ENCODE data around the gene CD6.

CD6 gene

DNA sequence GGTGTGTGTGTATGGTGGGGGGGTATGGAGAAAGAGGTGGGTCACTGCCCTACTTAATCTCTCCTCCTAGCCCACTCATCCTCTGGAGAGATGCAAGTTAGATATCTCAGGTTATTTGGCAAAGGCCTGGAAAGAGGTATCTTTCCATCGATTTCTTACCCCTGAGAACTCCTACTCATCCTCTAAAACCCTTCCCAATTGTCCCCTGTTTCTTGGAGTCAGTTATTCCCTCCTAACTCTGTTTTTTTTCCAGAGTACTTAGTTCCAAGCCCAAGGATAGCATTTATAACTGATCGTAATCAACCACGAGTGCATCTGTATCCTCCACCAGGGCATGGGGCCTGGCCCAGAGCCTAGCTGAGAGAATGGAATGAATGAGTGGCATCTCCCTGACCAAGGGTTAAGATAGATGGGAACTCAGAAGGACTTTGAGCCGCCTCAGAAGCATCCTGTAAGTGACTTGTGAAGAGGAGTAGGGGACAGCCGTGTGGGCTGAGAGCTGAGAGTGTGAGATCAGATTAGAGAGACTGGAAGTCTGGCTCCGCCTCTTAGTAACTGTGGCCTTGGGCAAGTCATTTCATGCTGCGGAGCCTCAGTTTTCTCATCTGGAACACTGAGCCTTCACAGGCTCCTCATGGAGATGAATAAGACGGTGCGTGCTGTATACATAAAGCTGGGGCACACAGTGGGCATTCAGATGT is 16.2 kb downstream of the CD6 start:
- no peak for DNase-seq

DNA sequence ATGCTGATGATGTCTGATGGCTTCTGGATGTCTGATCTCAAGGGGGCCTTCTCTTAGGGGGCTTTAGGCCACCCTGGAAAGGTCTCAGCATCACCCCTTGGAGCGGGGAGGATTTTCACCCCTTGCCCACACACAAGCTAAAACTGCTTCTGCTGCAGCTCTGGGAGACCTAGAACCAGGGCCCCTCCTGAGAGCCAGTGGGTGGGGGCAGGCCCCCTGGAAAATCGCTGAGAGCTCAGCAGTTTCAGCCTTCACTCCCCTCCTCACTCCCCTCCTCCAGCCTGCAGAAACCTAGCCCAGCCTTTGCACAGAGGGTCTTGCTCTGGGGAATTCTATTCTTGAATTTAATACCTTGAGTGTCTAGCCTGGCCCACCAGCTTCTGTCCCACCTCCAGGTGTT is 17.2 kb downstream of the CD6 start:
- DNase-seq = no peak

- no peak for DNase-seq
These were observed 17.7 kb downstream of the CD6 start for GRCh38 chr11:60989093-60989650.

- no peak for DNase-seq
These were observed 20.0 kb downstream of the CD6 start for GRCh38 chr11:60991457-60991856.

GRCh38 chr11:60992842-60993409 is 21.4 kb downstream of the CD6 start:
- DNase-seq = peak; percentile 12

DNA sequence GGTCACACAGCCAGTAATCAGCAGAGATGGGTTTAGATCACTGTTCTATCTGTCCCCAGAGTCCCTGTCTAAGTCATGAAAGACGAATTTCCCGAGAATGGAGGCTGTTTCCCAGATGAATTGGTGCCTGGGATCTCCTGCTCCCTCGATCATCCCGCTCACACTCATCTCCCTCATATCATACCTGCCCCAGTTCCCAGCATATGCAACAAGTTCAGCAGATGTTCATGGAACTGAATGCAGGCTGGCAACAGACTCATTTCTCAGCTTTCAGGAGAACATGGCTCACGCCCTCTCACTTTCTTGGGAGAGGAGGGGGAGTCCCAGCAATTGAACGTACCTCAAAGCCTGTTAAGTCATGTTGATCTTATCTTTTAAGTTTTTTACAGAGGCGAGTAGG is 22.1 kb downstream of the CD6 start:
- no peak for DNase-seq

DNA sequence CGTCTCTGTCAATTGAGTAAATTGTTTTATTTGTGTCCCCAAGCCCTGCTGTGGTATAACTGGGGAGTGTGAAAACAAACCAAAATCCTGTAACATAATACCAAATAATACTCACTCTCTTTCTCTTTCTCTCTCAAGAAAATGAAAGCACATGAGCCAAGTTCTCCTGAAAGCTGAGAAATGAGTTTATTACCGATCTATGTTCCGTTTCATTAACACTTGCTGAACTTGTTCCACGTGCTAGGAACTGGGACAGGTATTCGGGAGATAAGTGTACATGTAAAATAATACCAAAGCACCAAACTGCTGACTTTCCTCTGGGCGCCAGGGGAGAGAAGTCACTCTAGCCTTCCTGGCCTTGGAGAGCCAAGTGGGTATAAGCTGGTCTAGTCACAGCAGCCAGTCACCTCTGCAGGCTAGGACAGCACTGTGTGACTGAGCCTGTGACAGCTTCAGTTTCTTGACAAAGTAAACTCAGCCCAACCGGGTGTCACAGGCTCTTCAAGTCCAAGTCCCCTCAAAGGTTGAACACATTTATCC is 23.1 kb downstream of the CD6 start:
- no peak for DNase-seq

GRCh38 chr11:60995798-60996197 is 24.3 kb downstream of the CD6 start:
- no peak for DNase-seq

- DNase-seq = no peak
These were observed 25.1 kb downstream of the CD6 start for GRCh38 chr11:60996381-60997138.

DNA sequence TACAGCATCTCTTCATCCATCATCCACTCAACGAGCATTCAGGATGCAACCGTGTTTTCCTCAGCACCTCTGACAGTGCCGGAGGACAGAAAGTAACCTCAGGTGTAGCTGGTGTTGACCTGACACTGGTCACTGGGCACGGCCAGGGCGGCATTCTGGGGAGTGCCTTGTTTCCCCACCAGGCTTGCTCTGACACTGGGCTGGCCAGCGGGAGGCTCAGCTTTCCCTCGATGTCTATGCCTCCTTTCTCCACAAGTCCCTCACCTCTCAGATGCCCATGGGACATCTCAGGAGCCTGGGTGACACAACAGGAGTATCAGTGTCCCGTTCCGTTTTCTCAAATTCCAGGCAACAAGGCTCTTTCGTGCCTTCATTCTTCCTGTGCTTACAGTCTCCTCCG is 28.9 kb downstream of the CD6 start:
- no peak for DNase-seq

DNA sequence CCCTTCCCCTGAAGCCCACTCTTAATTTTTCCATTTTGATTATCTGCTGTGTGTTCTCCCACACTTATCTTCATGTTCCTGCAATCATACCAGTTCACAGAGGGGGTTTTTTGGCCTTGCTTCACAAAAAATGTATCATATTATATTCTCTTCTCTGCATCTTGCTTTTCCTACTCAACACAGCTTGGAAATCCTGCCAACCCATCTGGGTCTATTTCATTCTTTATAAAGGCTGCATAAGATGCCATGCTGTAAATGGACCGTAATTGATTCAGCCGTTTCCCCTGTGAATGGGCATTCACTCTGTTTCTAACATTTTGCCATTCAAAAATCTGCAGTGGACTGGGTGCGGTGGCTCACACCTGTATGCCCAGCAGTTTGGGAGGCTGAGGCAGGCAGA is 30.5 kb downstream of the CD6 start:
- no peak for DNase-seq

- DNase-seq = no peak
These were observed 31.1 kb downstream of the CD6 start for GRCh38 chr11:61002598-61002997.

DNA sequence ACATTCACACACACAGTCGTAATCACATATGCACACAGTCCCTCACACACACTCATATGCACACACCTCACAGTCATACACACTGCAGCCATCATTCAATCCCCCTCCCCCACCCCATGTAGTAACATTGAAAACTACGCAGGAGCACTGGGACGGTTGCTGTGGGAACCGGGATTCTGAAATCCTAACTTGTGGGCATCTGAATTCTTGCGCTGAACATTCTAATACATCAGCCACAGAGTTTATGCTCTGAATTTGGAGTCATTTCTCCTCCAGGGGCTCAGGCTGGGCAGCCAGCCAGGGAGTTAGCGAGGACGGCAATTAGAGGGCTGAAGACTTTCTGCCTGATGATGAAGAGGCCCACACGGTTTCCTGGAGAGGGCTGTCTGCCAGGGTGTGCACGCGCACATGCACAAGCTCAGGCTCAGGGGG is 32.7 kb downstream of the CD6 start:
- DNase-seq = no peak

GRCh38 chr11:61004761-61005181 is 33.3 kb downstream of the CD6 start:
- no peak for DNase-seq

- no peak for DNase-seq
These were observed 36.0 kb downstream of the CD6 start for GRCh38 chr11:61007383-61007955.

DNA sequence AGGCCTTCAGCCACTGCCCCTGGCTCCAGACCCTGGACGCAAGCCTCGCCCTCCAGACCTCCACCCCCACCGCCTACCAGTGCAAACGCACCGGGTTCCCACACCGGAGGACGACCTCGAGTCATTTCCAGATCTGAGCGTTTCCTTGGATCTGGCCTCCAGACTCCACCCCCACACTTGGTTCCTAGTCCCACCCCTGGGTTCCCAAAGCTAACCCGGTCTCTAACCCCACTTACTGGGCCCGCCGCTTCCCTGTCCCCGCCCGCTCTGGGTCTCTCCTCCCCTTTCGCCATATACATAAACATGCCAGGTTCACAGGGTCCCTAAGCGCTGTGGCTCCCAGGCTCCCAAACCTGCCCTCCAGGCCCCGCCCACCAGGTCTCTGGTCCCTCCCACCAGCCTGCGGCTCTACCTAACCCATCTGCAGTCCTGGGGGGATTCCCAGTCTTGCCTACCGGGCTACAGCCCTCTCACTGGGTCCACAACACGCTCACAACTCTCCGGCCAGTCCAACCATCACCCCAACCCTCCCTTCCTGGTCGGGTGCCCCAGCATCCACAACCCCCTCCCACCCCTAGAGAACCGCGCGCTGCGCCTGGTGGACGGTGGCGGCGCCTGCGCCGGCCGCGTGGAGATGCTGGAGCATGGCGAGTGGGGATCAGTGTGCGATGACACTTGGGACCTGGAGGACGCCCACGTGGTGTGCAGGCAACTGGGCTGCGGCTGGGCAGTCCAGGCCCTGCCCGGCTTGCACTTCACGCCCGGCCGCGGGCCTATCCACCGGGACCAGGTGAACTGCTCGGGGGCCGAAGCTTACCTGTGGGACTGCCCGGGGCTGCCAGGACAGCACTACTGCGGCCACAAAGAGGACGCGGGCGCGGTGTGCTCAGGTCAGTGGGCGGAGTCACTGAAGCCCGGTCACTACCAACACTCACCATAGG is 36.7 kb downstream of the CD6 start:
- DNase-seq = no peak

DNA sequence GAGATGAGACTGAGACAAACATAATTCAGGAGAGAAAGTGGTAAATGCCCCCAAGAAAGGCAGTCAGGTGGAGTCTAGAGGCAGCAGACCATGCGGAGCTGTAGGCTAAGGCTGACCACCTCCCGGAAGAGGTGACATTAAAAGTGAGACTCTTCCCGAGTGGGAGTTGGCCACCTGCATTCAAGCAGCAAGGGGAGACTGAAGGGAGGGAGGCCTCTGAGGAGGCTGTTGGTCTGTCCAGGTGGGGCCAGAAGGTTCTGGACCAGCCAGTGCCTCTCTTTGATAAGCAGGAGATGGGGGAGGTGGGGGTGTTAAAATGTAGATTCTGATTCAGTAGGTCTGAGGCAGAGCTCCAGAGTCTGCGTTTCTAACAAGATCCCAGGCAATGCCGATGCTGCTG is 37.5 kb downstream of the CD6 start:
- DNase-seq = no peak

DNA sequence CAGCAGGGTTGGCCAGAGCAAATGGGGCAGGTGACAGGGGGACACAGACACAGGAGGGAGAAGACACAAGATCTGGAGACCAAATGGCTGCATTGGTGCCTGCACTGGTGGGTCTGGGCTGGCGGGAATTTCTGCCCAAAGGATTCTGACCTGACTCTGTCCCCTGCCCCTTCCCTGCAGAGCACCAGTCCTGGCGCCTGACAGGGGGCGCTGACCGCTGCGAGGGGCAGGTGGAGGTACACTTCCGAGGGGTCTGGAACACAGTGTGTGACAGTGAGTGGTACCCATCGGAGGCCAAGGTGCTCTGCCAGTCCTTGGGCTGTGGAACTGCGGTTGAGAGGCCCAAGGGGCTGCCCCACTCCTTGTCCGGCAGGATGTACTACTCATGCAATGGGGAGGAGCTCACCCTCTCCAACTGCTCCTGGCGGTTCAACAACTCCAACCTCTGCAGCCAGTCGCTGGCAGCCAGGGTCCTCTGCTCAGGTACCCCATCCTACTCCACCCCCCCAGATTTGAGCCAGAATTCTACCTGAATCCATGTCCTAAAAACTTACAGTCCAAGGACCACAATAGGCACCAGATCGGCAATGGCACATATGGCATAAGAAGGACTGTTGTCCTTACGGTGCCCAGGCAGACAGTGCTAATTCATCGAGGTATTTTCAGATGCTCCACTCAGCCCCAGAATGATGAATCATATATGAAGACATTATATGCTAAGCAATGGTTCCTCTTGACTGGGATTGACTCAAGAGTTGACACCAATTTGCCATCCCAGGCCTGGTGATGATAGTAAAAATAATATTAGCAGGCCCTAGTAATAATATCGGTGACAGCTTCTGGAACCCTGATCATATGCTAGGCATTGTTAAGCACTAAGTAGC is 38.2 kb downstream of the CD6 start:
- DNase-seq = no peak

- DNase-seq = peak; percentile 95
These were observed 39.2 kb downstream of the CD6 start for GRCh38 chr11:61010466-61011228.

DNA sequence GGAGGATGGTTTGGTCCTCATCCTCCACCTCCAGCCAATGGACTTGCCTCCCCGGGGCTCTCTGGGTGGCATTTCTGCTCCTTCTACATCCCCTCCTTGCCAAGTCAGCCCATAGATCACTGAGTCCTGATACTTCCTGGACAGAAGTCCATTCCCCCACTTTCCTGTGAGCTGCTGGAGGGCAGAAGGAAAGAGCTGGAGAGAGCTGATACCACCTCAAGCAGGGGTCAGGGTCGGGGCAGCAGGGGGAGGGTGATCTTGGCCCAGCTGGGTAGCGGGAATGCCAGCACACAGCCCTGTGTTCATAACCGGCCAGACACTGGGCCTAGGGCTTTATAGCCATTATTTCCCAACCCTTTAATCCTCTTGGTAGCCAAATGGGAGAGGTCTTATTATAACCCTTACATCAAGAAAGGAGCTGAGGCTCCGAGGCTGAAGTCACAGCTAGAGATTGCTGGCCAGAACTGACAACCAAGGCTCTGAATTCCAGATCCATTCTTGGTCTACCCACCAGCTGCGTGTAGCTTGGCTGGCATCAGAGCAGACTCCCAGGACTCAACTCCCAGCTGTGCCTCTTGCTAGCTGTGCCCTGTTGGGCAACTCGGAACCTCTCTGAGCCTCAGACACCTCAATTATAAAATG is 39.9 kb downstream of the CD6 start:
- DNase-seq = no peak

All from NCI-H82 (cell line).